Hepatocyte (in vitro differentiated cells): ENCODE measurements around the gene CKS1B.

Experiments used
- EZH2 ChIP-seq: fragments of 200-600 bp; sonication (generic); IDR thresholded peaks from 2 replicates; pipeline ENCODE4 v1.6.1; 2016; ENCODE audit warnings: antibody characterized with exemption, mild to moderate bottlenecking, borderline replicate concordance
- EZH2phosphoT487 ChIP-seq: fragments of 200-600 bp; sonication (generic); IDR thresholded peaks from one replicate; pipeline ENCODE4 v1.6.1; 2018; ENCODE audit warnings: antibody characterized with exemption, mild to moderate bottlenecking, low read depth, moderate library complexity; ENCODE audit not compliant: unreplicated experiment, severe bottlenecking
- TF ChIP-seq, protein P1 (sequence below): fragments of 200-600 bp; sonication (generic); IDR thresholded peaks from 2 replicates; pipeline ENCODE4 v1.5.1; 2016; ENCODE audit warnings: antibody characterized with exemption, mild to moderate bottlenecking; ENCODE audit not compliant: poor library complexity

DNA sequence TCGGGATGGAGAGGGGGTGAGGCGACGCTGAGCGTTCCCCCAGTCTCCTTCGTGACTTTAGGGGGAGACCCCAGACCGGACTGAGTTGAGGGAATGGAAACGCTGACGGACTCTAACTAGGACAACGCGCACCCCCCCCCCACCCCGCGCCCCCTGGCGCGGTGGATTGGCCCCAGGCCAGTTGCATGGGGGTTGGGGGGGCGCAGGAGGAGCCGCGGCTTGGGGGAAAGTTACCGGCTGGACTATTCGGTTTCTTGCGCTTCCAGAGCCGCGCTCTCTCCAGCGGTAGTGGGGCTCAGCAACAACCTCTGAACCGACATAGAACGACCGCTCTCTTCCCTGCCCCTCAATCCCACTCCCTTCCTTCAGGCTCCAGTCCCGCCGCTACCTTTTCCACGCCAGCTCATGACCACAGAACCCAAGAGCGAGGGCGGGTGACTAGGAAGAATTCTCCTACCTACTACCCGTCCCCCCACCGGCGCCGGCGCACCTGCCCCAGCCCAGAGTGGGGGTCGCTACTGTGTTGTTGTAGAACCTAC, 28.8 kb downstream of the CKS1B start:
- TF ChIP-seq, protein P1, sequence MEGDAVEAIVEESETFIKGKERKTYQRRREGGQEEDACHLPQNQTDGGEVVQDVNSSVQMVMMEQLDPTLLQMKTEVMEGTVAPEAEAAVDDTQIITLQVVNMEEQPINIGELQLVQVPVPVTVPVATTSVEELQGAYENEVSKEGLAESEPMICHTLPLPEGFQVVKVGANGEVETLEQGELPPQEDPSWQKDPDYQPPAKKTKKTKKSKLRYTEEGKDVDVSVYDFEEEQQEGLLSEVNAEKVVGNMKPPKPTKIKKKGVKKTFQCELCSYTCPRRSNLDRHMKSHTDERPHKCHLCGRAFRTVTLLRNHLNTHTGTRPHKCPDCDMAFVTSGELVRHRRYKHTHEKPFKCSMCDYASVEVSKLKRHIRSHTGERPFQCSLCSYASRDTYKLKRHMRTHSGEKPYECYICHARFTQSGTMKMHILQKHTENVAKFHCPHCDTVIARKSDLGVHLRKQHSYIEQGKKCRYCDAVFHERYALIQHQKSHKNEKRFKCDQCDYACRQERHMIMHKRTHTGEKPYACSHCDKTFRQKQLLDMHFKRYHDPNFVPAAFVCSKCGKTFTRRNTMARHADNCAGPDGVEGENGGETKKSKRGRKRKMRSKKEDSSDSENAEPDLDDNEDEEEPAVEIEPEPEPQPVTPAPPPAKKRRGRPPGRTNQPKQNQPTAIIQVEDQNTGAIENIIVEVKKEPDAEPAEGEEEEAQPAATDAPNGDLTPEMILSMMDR = no peak
- TF ChIP-seq EZH2 (no peak), EZH2phosphoT487 (no peak)
